Mucosa of rectum (tissue), 2 donors: ENCODE results near the gene ESF1.
A peak's percentile ranks its signal among the peaks of the same experiment; 100 is the strongest.

Experiments used
- H3K27ac ChIP-seq, 2 donors: one replicate each; pipeline ENCODE4 v1.7.0; 2013; ENCODE audit warnings: inconsistent platforms in 2 of 2, low read depth in 2 of 2, low read length in 2 of 2
- H3K27me3 ChIP-seq, 2 donors: one replicate each; pipeline ENCODE4 v1.7.0; 2013; ENCODE audit warnings: low read length in 2 of 2; ENCODE audit not compliant: control insufficient read depth in 2 of 2, insufficient read depth in 2 of 2
- H3K36me3 ChIP-seq, 2 donors: one replicate each; pipeline ENCODE4 v1.7.0; 2013; ENCODE audit warnings: low read length in 2 of 2; ENCODE audit not compliant: control insufficient read depth in 2 of 2, insufficient read depth in 2 of 2
- H3K4me1 ChIP-seq, 2 donors: one replicate each; pipeline ENCODE4 v1.7.0; 2013; ENCODE audit warnings: low read length in 2 of 2, mild to moderate bottlenecking in 1 of 2; ENCODE audit not compliant: control insufficient read depth in 2 of 2, insufficient read depth in 2 of 2
- H3K4me3 ChIP-seq, 2 donors: one replicate each; pipeline ENCODE4 v1.7.0; 2013; ENCODE audit warnings: low read length in 2 of 2
- H3K9ac ChIP-seq, 2 donors: one replicate each; pipeline ENCODE4 v1.7.0; 2013; ENCODE audit warnings: low read length in 2 of 2, low read depth in 1 of 2, mild to moderate bottlenecking in 1 of 2
- H3K9me3 ChIP-seq, 2 donors: one replicate each; pipeline ENCODE4 v1.7.0; 2013; ENCODE audit warnings: low read length in 2 of 2; ENCODE audit not compliant: control insufficient read depth in 2 of 2
- donor health status: healthy.
- donor health status: Normal muscosa, but diverticular disease.

ESF1 gene

DNA sequence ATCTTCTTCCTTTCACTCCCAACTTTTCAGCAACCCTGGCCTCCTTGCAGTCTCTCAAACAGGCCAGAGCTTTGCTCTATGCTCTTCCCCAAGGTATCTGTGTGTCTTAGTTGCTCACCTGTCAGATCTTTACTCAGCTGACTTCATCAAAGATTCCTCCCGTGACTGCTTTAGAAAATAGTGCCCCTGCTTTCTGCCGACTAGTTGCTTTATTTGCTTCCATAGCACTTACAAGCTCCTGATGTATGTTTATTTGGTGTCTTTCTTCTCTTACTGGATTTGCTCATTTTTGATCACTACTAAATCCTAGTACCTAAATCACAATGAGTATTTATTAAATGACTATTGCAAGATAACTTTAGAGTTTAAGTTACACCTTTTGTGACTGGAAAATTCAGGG, 6.0 kb upstream of the ESF1 start:
- Histone ChIP-seq H3K27me3 (no peaks in the 10 kb centered on the region), H3K4me1 (peaks cover 10 to 13% of the 10 kb centered on the region in 2 donors), H3K9me3 (no peaks in the 10 kb centered on the region), H3K9ac (no peak overlapping the region), H3K36me3 (peaks cover 50 to 58% of the 10 kb centered on the region in 2 donors), H3K4me3 (no peak overlapping the region), H3K27ac (no peak overlapping the region)

DNA sequence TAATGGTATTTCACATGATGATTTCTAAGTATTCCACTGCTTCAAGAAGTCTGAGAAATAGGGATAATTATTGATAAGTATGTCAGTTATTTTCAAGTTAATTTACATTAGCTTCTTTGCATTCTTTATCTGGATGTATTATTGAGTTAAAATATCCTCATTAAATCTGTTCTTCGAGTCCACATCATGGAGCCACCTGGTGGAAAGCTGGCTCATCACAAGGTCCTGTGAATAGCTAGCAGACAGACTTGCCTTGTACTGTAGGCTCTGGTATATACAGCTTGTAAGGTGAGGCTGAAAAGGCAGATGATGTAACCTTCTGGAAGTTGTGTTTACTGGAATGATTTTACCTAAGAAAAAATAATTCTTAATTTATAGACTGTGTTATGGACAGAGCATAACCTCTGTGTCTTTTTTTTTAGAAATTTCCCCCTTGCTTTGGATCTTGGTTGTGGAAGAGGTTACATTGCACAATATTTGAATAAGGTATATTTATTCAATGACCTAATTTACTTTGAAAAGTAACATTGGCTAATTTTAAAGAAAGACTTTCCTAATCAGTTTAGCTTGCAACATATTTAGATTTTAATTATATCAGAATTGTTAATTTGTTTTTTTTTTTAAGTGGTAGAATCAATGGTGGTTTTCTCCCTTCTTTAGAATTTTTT, 3.6 kb upstream of the ESF1 start:
- Histone ChIP-seq H3K36me3 (peaks cover 31 to 43% of the 10 kb centered on the region in 2 donors), H3K9ac (no peak overlapping the region), H3K4me3 (no peak overlapping the region), H3K27me3 (no peaks in the 10 kb centered on the region), H3K27ac (no peak overlapping the region), H3K4me1 (peaks cover 11 to 13% of the 10 kb centered on the region in 2 donors), H3K9me3 (no peaks in the 10 kb centered on the region)

DNA sequence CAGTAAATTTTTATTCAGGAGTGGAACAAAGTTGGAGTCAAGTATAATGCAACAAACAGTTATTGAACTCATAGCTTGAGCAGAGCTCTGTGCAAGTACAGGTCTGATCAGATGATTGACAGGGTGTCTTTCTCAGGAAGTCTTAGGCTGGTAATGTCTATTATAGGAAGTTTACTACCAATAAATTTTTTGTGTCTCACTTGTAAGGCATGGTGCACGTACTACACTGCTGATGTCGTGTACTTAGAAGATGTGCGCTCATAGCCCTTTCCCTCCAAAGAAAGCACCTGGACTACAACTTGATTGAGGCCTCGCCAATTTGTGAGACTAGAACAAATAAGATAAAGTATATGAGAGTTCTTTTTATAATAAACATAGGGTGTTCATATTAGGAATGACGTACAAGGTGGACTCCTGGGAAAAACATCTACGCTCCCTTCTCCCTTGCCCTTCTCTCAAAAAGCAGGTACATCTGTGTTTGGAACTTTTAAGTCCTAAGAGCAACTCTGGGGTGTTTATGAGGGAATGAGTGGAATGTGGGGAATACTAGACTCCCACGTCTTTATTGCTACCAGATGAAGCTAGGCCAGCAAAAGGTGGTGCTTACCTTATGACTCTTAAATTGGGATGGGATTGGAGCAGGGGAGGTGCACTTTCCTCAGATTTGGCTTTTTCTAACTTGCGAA, 1.6 kb upstream of the ESF1 start:
- peak overlapping the region; percentile 85 to 98 for H3K4me3 ChIP-seq
- H3K27ac ChIP-seq = peak overlapping the region; percentile 29 to 50
- H3K4me1 ChIP-seq = peaks cover 11 to 13% of the 10 kb centered on the region in 2 donors
- H3K27me3 ChIP-seq = no peaks in the 10 kb centered on the region
- H3K9ac ChIP-seq = peak overlapping the region; percentile 18 to 97
- H3K36me3 ChIP-seq = peaks cover 21 to 27% of the 10 kb centered on the region in 2 donors
- H3K9me3 ChIP-seq = no peaks in the 10 kb centered on the region

DNA sequence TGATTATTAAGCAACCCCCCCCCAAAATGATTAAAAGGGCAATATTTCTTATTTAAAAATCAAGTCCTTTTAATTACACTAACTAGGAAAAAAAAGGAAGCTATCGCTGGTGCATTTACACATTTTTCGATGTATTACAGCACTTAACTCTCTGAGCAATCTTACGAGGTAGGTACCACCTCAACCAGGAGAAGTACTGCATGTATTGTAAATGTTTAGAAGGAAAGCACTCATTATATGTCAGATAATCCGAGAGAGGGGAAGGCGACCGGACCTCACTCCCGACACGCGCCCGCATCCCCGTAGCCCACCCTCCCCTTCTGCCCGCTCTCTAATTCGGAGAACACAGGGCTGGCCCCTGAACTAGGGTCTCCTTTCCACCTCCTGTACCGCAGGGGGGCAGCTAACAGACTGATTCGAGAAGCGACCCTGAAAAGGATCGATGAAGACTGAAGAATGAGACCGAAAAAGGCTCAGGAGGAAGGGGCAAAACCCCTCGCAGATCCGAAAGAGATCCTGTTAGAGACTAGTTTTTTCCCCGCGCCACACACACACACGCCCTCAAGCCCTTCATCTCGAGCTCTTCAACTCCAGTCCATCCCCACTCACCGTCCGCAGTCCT, 337 bp downstream of the ESF1 start:
- peak overlapping the region; percentile 85 to 98 for H3K4me3 ChIP-seq
- H3K9ac ChIP-seq = peak overlapping the region; percentile 87 to 97
- peaks cover 10 to 11% of the 10 kb centered on the region in 2 donors for H3K4me1 ChIP-seq
- H3K36me3 ChIP-seq = peaks cover 17 to 19% of the 10 kb centered on the region in 2 donors
- no peak overlapping the region for H3K27ac ChIP-seq
- no peaks in the 10 kb centered on the region for H3K27me3 ChIP-seq
- no peaks in the 10 kb centered on the region for H3K9me3 ChIP-seq

DNA sequence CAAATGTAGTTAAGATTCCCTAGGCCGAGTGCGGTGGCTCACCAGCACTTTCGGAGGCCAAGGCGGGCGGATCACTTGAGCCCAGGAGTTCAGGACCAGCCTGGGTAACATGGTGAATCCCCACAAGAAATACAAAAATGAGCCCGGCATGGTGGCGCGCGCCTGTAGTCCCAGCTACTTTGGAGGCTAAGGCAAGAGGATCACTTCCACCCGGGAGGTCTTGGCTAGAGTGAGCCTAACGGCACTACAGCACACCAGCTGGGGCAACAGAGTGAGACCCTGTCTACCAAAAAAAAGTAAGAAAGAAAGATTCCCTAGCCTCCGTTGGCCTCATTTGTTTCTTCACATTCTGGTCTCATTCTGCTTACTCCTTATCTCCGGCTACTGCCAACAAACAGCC, 1.2 kb downstream of the ESF1 start:
- Histone ChIP-seq H3K27me3 (no peaks in the 10 kb centered on the region), H3K27ac (no peak overlapping the region), H3K36me3 (peaks cover 17 to 19% of the 10 kb centered on the region in 2 donors), H3K9me3 (no peaks in the 10 kb centered on the region), H3K9ac (no peak overlapping the region), H3K4me1 (peaks cover 10 to 11% of the 10 kb centered on the region in 2 donors), H3K4me3 (peak overlapping the region in 1 of 2 donors; percentile 98)

DNA sequence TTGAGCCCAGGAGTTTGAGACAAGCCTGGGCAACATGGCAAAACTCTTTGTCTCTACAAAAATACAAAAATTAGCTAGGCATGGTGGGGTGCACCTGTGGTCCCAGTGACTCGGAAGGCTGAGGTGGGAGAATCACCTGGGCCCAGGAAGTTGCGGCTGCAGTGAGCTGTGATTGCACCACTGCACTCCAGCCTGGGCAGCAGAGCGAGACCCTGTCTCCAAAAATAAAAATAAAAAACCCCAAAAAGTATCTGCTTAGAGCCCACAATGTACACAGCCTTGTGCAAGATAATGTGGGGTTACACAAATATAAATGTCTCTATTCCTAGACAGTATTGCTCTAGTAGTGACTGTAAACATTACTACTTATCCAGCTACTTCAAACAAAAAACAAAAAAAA, 5.9 kb downstream of the ESF1 start:
- no peak overlapping the region for H3K9ac ChIP-seq
- no peak overlapping the region for H3K27ac ChIP-seq
- no peaks in the 10 kb centered on the region for H3K9me3 ChIP-seq
- no peaks in the 10 kb centered on the region for H3K27me3 ChIP-seq
- no peaks in the 10 kb centered on the region for H3K4me1 ChIP-seq
- peaks cover 43 to 47% of the 10 kb centered on the region in 2 donors for H3K36me3 ChIP-seq
- no peak overlapping the region for H3K4me3 ChIP-seq

GRCh38 chr20:13777171-13777601, 7.5 kb downstream of the ESF1 start:
- H3K27ac ChIP-seq = no peak overlapping the region
- no peaks in the 10 kb centered on the region for H3K4me1 ChIP-seq
- H3K36me3 ChIP-seq = peaks cover 43 to 45% of the 10 kb centered on the region in 2 donors

GRCh38 chr20:13775867-13776266, 8.9 kb downstream of the ESF1 start:
- Histone ChIP-seq H3K9me3 (no peaks in the 10 kb centered on the region), H3K36me3 (peaks cover 38 to 41% of the 10 kb centered on the region in 2 donors), H3K4me3 (no peak overlapping the region), H3K27me3 (no peaks in the 10 kb centered on the region), H3K4me1 (no peaks in the 10 kb centered on the region), H3K27ac (no peak overlapping the region), H3K9ac (no peak overlapping the region)

More at GRCh38 chr20:13777171-13777601, 7.5 kb downstream of the ESF1 start:
- Histone ChIP-seq H3K4me3 (no peak overlapping the region), H3K9ac (no peak overlapping the region), H3K27me3 (no peaks in the 10 kb centered on the region), H3K9me3 (no peaks in the 10 kb centered on the region)

GRCh38 chr20:13772529-13772928, 12.2 kb downstream of the ESF1 start:
- H3K9ac ChIP-seq = no peak overlapping the region
- no peaks in the 10 kb centered on the region for H3K27me3 ChIP-seq
- no peak overlapping the region for H3K4me3 ChIP-seq
- H3K4me1 ChIP-seq = no peaks in the 10 kb centered on the region
- H3K36me3 ChIP-seq = peaks cover 52 to 63% of the 10 kb centered on the region in 2 donors
- no peak overlapping the region for H3K27ac ChIP-seq
- no peaks in the 10 kb centered on the region for H3K9me3 ChIP-seq

GRCh38 chr20:13771853-13772453, 12.8 kb downstream of the ESF1 start:
- H3K9me3 ChIP-seq = no peaks in the 10 kb centered on the region
- H3K36me3 ChIP-seq = peaks cover 51 to 65% of the 10 kb centered on the region in 2 donors
- no peaks in the 10 kb centered on the region for H3K4me1 ChIP-seq
- H3K4me3 ChIP-seq = no peak overlapping the region
- no peak overlapping the region for H3K9ac ChIP-seq
- H3K27me3 ChIP-seq = no peaks in the 10 kb centered on the region
- no peak overlapping the region for H3K27ac ChIP-seq
